A549 (cell line): ENCODE results near the gene TMEM235. TPM values are rescaled to one million over a fixed set of nuclear protein-coding genes. Genes with fewer than 3 reads are reported as not detected.
"Not testable (repeated sequence)": the region's sequence is repeated elsewhere in the genome, so short reads cannot be mapped to it uniquely, and the experiment has no call there.

Source experiments
- ATAC-seq, 2 experiments: fragments of 200-7000 bp in 1 of 2; fragments of >200 bp in 1 of 2; cut with Nextera tagmentation in 1 of 2; cut with Tn5 transposase in 1 of 2; 3 replicates each; pipeline versions ENCODE4 v1.8.0 to v1.9.1; 2018 to 2020; ENCODE audit warnings: mild to moderate bottlenecking in 1 of 2, moderate library complexity in 1 of 2
- CTCF ChIA-PET: fragments of 300-600 bp; sonication (Branson Sonifier 250); formaldehyde crosslinking; extraction: SDS; loops from one replicate; lab custom pipeline; 2021; ENCODE audit warnings: antibody characterized with exemption, inconsistent platforms; lab: Yijun Ruan, JAX
- POLR2A ChIA-PET: fragments of 350-600 bp; formaldehyde crosslinking; extraction: SDS; loops from one replicate; lab custom pipeline; 2021; ENCODE audit warnings: antibody characterized with exemption, inconsistent platforms; lab: Yijun Ruan, JAX
- DNase-seq, 2 experiments: peaks; one replicate each; pipeline versions ENCODE4 v3.0.0 to v3.0.0-alpha.2; 2011 to 2016; ENCODE audit warnings: low read depth in 1 of 2, low spot score in 1 of 2
- FAIRE-seq: peaks from 2 replicates; lab custom pipeline; 2011; peaks lifted over from hg19 to GRCh38; lab: Jason Lieb, UNC
- H3K27ac ChIP-seq, 2 experiments: fragments of >200 bp; sonication (Bioruptor Twin); formaldehyde crosslinking; 3 replicates each; pipeline ENCODE4 v1.5.1; 2016 to 2017
- H3K4me1 ChIP-seq: fragments of >200 bp; sonication (Bioruptor Twin); formaldehyde crosslinking; 3 replicates; pipeline ENCODE4 v1.6.1; 2016
- H3K4me2 ChIP-seq: fragments of >200 bp; sonication (Bioruptor Twin); formaldehyde crosslinking; 3 replicates; pipeline ENCODE4 v1.6.1; 2016
- H3K4me3 ChIP-seq: fragments of >200 bp; sonication (Bioruptor Twin); formaldehyde crosslinking; 3 replicates; pipeline ENCODE4 v1.5.1; 2016
- H3K9me3 ChIP-seq: fragments of >200 bp; sonication (Bioruptor Twin); formaldehyde crosslinking; 3 replicates; pipeline ENCODE4 v1.6.1; 2016
- CBX8 ChIP-seq: fragments of 200-600 bp; sonication (generic); IDR thresholded peaks from 2 replicates; pipeline ENCODE4 v1.6.1; 2016
- CHD2 ChIP-seq: fragments of 150-350 bp; IDR thresholded peaks from 2 replicates; pipeline ENCODE4 v1.6.1; 2014; ENCODE audit warnings: low read length; ENCODE audit not compliant: partially characterized antibody
- CTCF ChIP-seq: fragments of >200 bp; sonication (Bioruptor Twin); formaldehyde crosslinking; IDR thresholded peaks from 3 replicates; pipeline ENCODE4 v1.5.1; 2016
- EHMT2 ChIP-seq: fragments of 200-600 bp; sonication (generic); IDR thresholded peaks from 2 replicates; pipeline ENCODE4 v1.6.1; 2016; ENCODE audit warnings: antibody characterized with exemption, low read depth, mild to moderate bottlenecking, moderate library complexity
- EP300 ChIP-seq, 2 experiments: fragments of >200 bp; sonication (Bioruptor Twin); formaldehyde crosslinking; IDR thresholded peaks; 2 replicates in 1 of 2; 3 replicates in 1 of 2; pipeline ENCODE4 v1.6.1; 2016 to 2017
- HEYL ChIP-seq: fragments of 250-450 bp; sonication (Bioruptor Pico); IDR thresholded peaks from 2 replicates; pipeline ENCODE4 v1.8.0; 2021; ENCODE audit warnings: mild to moderate bottlenecking, moderate library complexity
- HMGXB4 ChIP-seq: fragments of 250-450 bp; sonication (Bioruptor Pico); IDR thresholded peaks from 2 replicates; pipeline ENCODE4 v1.5.0; 2021; ENCODE audit warnings: mild to moderate bottlenecking, moderate library complexity, borderline replicate concordance
- HOXA7 ChIP-seq: fragments of 250-450 bp; sonication (Bioruptor Pico); IDR thresholded peaks from 2 replicates; pipeline ENCODE4 v1.5.0; 2020; ENCODE audit warnings: mild to moderate bottlenecking, moderate library complexity
- JUNB ChIP-seq: fragments of >200 bp; sonication (Bioruptor Twin); formaldehyde crosslinking; IDR thresholded peaks from 2 replicates; pipeline ENCODE4 v1.6.1; 2016
- MYC ChIP-seq: IDR thresholded peaks from 2 replicates; pipeline ENCODE4 v1.6.1; 2012; ENCODE audit warnings: mild to moderate bottlenecking, inconsistent platforms, low read length, improper control_type of control experiment, borderline replicate concordance
- NFE2L2 ChIP-seq: fragments of 150-350 bp; conservative IDR thresholded peaks from 2 replicates; pipeline ENCODE4 v1.6.1; 2014; ENCODE audit warnings: low read length
- RCOR1 ChIP-seq: fragments of 150-350 bp; IDR thresholded peaks from 2 replicates; pipeline ENCODE4 v1.6.1; 2014; ENCODE audit warnings: antibody characterized with exemption, low read length, low read depth
- SREBF2 ChIP-seq: fragments of 450-650 bp; IDR thresholded peaks from 2 replicates; pipeline ENCODE4 v1.6.1; 2014; ENCODE audit warnings: mild to moderate bottlenecking, moderate library complexity
- TFCP2L1 ChIP-seq: fragments of 250-450 bp; sonication (Bioruptor Pico); IDR thresholded peaks from 2 replicates; pipeline ENCODE4 v1.5.0; 2021; ENCODE audit warnings: mild to moderate bottlenecking
- ZC3H11A ChIP-seq: fragments of 450-650 bp; IDR thresholded peaks from 2 replicates; pipeline ENCODE4 v1.6.1; 2014; ENCODE audit warnings: antibody characterized with exemption, mild to moderate bottlenecking
- WGBS: methylation state at CpG from one replicate; pipeline ENCODE4 v1.1.6; 2017; ENCODE audit errors: missing lambda C conversion rate; 5-methylcytosine and 5-hydroxymethylcytosine counted together
- polyA plus RNA-seq, 4 experiments: library from polyadenylated mRNA; depleted of rRNA in 3 of 4; stranded (reverse); fragments of >200 nt; fragmentation: RNase III in 1 of 4; extraction: RNeasy Plus Mini Kit Qiagen cat#74134 plus additional on column Dnase treatment in 1 of 4; gene quantifications; 2 replicates in 3 of 4; 3 replicates in 1 of 4; pipeline ENCODE4 v1.2.3, GENCODE V29; 2011 to 2017

The TMEM235 gene
- polyA plus RNA-seq, 2 of the 4 experiments (the other 2 are of a cell fraction), result not detected

GRCh38 chr17:78252111-78252634, 20.7 kb downstream of the TMEM235 start:
- Histone ChIP-seq H3K4me2 (no peak overlapping the region), H3K4me3 (no peak overlapping the region), H3K4me1 (peaks cover 10% of the 10 kb centered on the region), H3K9me3 (no peaks in the 10 kb centered on the region), H3K27ac (no peak overlapping the region)
- CTCF ChIA-PET, result interaction anchor here (0.7 to 11.6 kb wide), 37 partner anchors 7 to 456 kb away, joined by 3 to 190 read pairs (median 12); partner anchors contain the start of genes AFMID, BIRC5, PGS1 and TK1
- DNase-seq (no peak), FAIRE-seq (no peak), ATAC-seq (no peak)
- WGBS, result 83% methylated on average over 12 of the region's 12 CpGs
- TF ChIP-seq HEYL, result no peak
- TF ChIP-seq HOXA7 (CRISPR knock-in tag), result no peak
- TF ChIP-seq CBX8, result no peak
- POLR2A ChIA-PET, result no interaction called here

GRCh38 chr17:78252701-78253635, 21.5 kb downstream of the TMEM235 start:
- ATAC-seq, result no peak
- Histone ChIP-seq H3K27ac (no peak overlapping the region), H3K4me1 (peaks cover 13% of the 10 kb centered on the region), H3K4me2 (no peak overlapping the region; the same call in 2 of the 3 replicates), H3K9me3 (no peaks in the 10 kb centered on the region)
- CTCF ChIA-PET, result interaction anchor here (0.7 to 11.6 kb wide), 12 partner anchors 15 to 235 kb away, joined by 3 to 190 read pairs (median 33); partner anchors contain the start of genes AFMID, BIRC5 and TK1
- TF ChIP-seq HMGXB4 (CRISPR knock-in tag) (no peak), EP300 (IDR thresholded peaks at IDR 0.05) (no peak), CTCF (no peak), ZC3H11A (no peak), MYC (no peak), CHD2 (no peak), NFE2L2 (no peak), RCOR1 (no peak), EHMT2 (no peak), SREBF2 (no peak), TFCP2L1 (CRISPR knock-in tag) (no peak), JUNB (no peak)
- TF ChIP-seq, all 56 proteins: peak for 0
- POLR2A ChIA-PET, result no interaction called here
- DNase-seq (no peak), FAIRE-seq (no peak)
- WGBS, result 83% methylated on average over 15 of the region's 15 CpGs
- H3K4me3 ChIP-seq, result no peak overlapping the region

- FAIRE-seq, result not testable (repeated sequence)
- WGBS, result 91% methylated on average over 12 of the region's 12 CpGs
- peaks cover 13% of the 10 kb centered on the region for H3K4me1 ChIP-seq
These were observed 22.2 kb downstream of the TMEM235 start for GRCh38 chr17:78253636-78253945.

More at GRCh38 chr17:78253636-78253945, 22.2 kb downstream of the TMEM235 start:
- H3K4me2 ChIP-seq, result peak overlapping the region; percentile 92
- CTCF ChIA-PET, result interaction anchor here (1.0 to 11.6 kb wide), 5 partner anchors 15 to 168 kb away, joined by 3 to 190 read pairs (median 150); partner anchors contain the start of gene BIRC5
- peak overlapping the region in 1 of 2 experiments; percentile 92; a peak in 4 of 6 replicates for H3K27ac ChIP-seq
- peak overlapping the region; percentile 81 for H3K4me3 ChIP-seq
- ATAC-seq, DNase-seq, POLR2A ChIA-PET, H3K9me3 ChIP-seq: not testable (repeated sequence)
